Esophagus (tissue), 2 donors: ENCODE results near the gene STX18. TPM values are rescaled to one million over a fixed set of nuclear protein-coding genes. Genes with fewer than 3 reads are reported as not detected.
"Not testable (repeated sequence)": the region's sequence is repeated elsewhere in the genome, so short reads cannot be mapped to it uniquely, and the experiment has no call there.

Source experiments
- H3K27ac ChIP-seq, 2 donors: one replicate each; pipeline ENCODE4 v1.5.1; 2013; ENCODE audit warnings: low read depth in 2 of 2, mild to moderate bottlenecking in 2 of 2, inconsistent platforms in 1 of 2, low read length in 1 of 2, moderate library complexity in 1 of 2
- H3K27me3 ChIP-seq, 2 donors: one replicate each; pipeline ENCODE4 v1.6.1; 2013; ENCODE audit warnings: low read length in 2 of 2, control low read depth in 1 of 2, mild to moderate bottlenecking in 1 of 2; ENCODE audit not compliant: insufficient read depth in 2 of 2, control insufficient read depth in 1 of 2
- H3K36me3 ChIP-seq, 2 donors: one replicate each; pipeline ENCODE4 v1.6.1; 2013; ENCODE audit warnings: low read length in 1 of 2; ENCODE audit not compliant: control insufficient read depth in 2 of 2, insufficient read depth in 2 of 2
- H3K4me1 ChIP-seq, 2 donors: one replicate each; pipeline ENCODE4 v1.6.1; 2013; ENCODE audit warnings: low read length in 1 of 2; ENCODE audit not compliant: control insufficient read depth in 2 of 2, insufficient read depth in 2 of 2
- H3K4me3 ChIP-seq, 2 donors: one replicate each; pipeline ENCODE4 v1.5.1; 2013; ENCODE audit warnings: low read length in 2 of 2, mild to moderate bottlenecking in 2 of 2, low read depth in 1 of 2, moderate library complexity in 1 of 2
- H3K9me3 ChIP-seq, 2 donors: one replicate each; pipeline ENCODE4 v1.6.1; 2013; ENCODE audit warnings: mild to moderate bottlenecking in 2 of 2, low read depth in 1 of 2, low read length in 1 of 2, moderate library complexity in 1 of 2; ENCODE audit not compliant: control insufficient read depth in 2 of 2, insufficient read depth in 1 of 2
- WGBS, 2 donors: extraction: QIAGEN DNeasy Blood & Tissue Kit; methylation state at CpG; one replicate each; pipeline ENCODE4 v1.1.7; 2013; 5-methylcytosine and 5-hydroxymethylcytosine counted together
- polyA plus RNA-seq, 2 donors: library from polyadenylated mRNA; stranded (reverse); fragments of 200-250 nt; gene quantifications; one replicate each; pipeline ENCODE4 v1.2.3, GENCODE V29; 2013
- donor health status: healthy with polysubstance abuse.
- donor health status: Bipolar disorder and iron deficiency.

The STX18 gene
- polyA plus RNA-seq, 2 donors = 12.4 to 17.3 TPM

GRCh38 chr4:4505211-4505610 is 36.6 kb downstream of the STX18 start:
- H3K27ac ChIP-seq, H3K36me3 ChIP-seq, H3K27me3 ChIP-seq, H3K4me3 ChIP-seq, H3K4me1 ChIP-seq, H3K9me3 ChIP-seq: not testable (repeated sequence)
- 93 to 95% methylated on average over 9 of the region's 9 CpGs for WGBS, 2 donors

- H3K27me3 ChIP-seq = no peaks in the 10 kb centered on the region
- H3K36me3 ChIP-seq = no peaks in the 10 kb centered on the region
- WGBS, 2 donors = 94 to 95% methylated on average over 2 of the region's 2 CpGs
- no peak overlapping the region for H3K27ac ChIP-seq
- no peaks in the 10 kb centered on the region for H3K4me1 ChIP-seq
- H3K9me3 ChIP-seq = no peaks in the 10 kb centered on the region
- no peak overlapping the region for H3K4me3 ChIP-seq
Measured at GRCh38 chr4:4504783-4505182, 37.1 kb downstream of the STX18 start.

- H3K27ac ChIP-seq = no peak overlapping the region
Measured at GRCh38 chr4:4502694-4503311, 39.0 kb downstream of the STX18 start.

GRCh38 chr4:4501679-4502078 is 40.2 kb downstream of the STX18 start:
- 90 to 96% methylated on average over 2 of the region's 2 CpGs for WGBS, 2 donors

More at GRCh38 chr4:4502694-4503311, 39.0 kb downstream of the STX18 start:
- no peaks in the 10 kb centered on the region for H3K9me3 ChIP-seq
- H3K36me3 ChIP-seq = no peaks in the 10 kb centered on the region
- 55 to 70% methylated on average over 10 of the region's 10 CpGs for WGBS, 2 donors
- no peaks in the 10 kb centered on the region for H3K4me1 ChIP-seq
- H3K4me3 ChIP-seq = no peak overlapping the region
- no peaks in the 10 kb centered on the region for H3K27me3 ChIP-seq

GRCh38 chr4:4499438-4500123 is 42.3 kb downstream of the STX18 start:
- no peaks in the 10 kb centered on the region for H3K27me3 ChIP-seq
- no peaks in the 10 kb centered on the region for H3K9me3 ChIP-seq
- H3K36me3 ChIP-seq = no peaks in the 10 kb centered on the region
- H3K4me1 ChIP-seq = peaks cover 0 to 2% of the 10 kb centered on the region in 2 donors
- 41 to 63% methylated on average over 4 of the region's 4 CpGs for WGBS, 2 donors
- H3K4me3 ChIP-seq = no peak overlapping the region
- no peak overlapping the region for H3K27ac ChIP-seq

More at GRCh38 chr4:4501679-4502078, 40.2 kb downstream of the STX18 start:
- Histone ChIP-seq H3K27me3 (no peaks in the 10 kb centered on the region), H3K4me1 (peaks cover 0 to 2% of the 10 kb centered on the region in 2 donors), H3K36me3 (no peaks in the 10 kb centered on the region), H3K27ac (no peak overlapping the region), H3K9me3 (no peaks in the 10 kb centered on the region), H3K4me3 (no peak overlapping the region)

- H3K27ac ChIP-seq = no peak overlapping the region
- H3K4me1 ChIP-seq = peaks cover 0 to 2% of the 10 kb centered on the region in 2 donors
- no peak overlapping the region for H3K4me3 ChIP-seq
- H3K36me3 ChIP-seq = no peaks in the 10 kb centered on the region
- no peaks in the 10 kb centered on the region for H3K9me3 ChIP-seq
- WGBS, 2 donors = 82 to 87% methylated on average over 9 of the region's 9 CpGs
- no peaks in the 10 kb centered on the region for H3K27me3 ChIP-seq
Measured at GRCh38 chr4:4496592-4497372, 45.1 kb downstream of the STX18 start.

- H3K27me3 ChIP-seq = no peaks in the 10 kb centered on the region
- no peaks in the 10 kb centered on the region for H3K36me3 ChIP-seq
- H3K4me3 ChIP-seq = no peak overlapping the region
- peaks cover 0 to 2% of the 10 kb centered on the region in 2 donors for H3K4me1 ChIP-seq
- H3K9me3 ChIP-seq = no peaks in the 10 kb centered on the region
- H3K27ac ChIP-seq = no peak overlapping the region
Measured at GRCh38 chr4:4494882-4495281, 47.0 kb downstream of the STX18 start.

GRCh38 chr4:4492161-4492847 is 49.5 kb downstream of the STX18 start:
- no peak overlapping the region for H3K27ac ChIP-seq
- H3K4me3 ChIP-seq = no peak overlapping the region
- 53 to 56% methylated on average over 6 of the region's 6 CpGs for WGBS, 2 donors

GRCh38 chr4:4491396-4491893 is 50.4 kb downstream of the STX18 start:
- WGBS, 2 donors = 81 to 84% methylated on average over 8 of the region's 8 CpGs
- H3K27me3 ChIP-seq = no peaks in the 10 kb centered on the region
- no peaks in the 10 kb centered on the region for H3K36me3 ChIP-seq
- no peaks in the 10 kb centered on the region for H3K4me1 ChIP-seq
- H3K27ac ChIP-seq = no peak overlapping the region
- H3K4me3 ChIP-seq = no peak overlapping the region
- no peaks in the 10 kb centered on the region for H3K9me3 ChIP-seq

More at GRCh38 chr4:4492161-4492847, 49.5 kb downstream of the STX18 start:
- Histone ChIP-seq H3K36me3 (no peaks in the 10 kb centered on the region), H3K9me3 (no peaks in the 10 kb centered on the region), H3K27me3 (no peaks in the 10 kb centered on the region), H3K4me1 (peaks cover 0 to 2% of the 10 kb centered on the region in 2 donors)
